ENCODE results near the gene RNF8.
"Not testable (repeated sequence)": the region's sequence is repeated elsewhere in the genome, so short reads cannot be mapped to it uniquely, and the experiment has no call there.

Gene RNF8

GRCh38 chr6:37399795-37400490 is 46.2 kb downstream of the RNF8 start:
- ChIA-PET CTCF (interaction anchor here (0.8 to 1.1 kb wide), 3 partner anchors 18 to 183 kb away, joined by 3 read pairs; no protein-coding TSS in a partner anchor), POLR2A (interaction anchor here (0.6 kb wide), 1 partner anchor 367 kb away, joined by 4 read pairs; no protein-coding TSS in a partner anchor)
- no peak for TF ChIP-seq CTCF (IDR thresholded peaks at IDR 0.05; ENCODE audit: control extremely low read depth, extremely low read depth, low read depth, missing control alignments)
- DNase-seq (ENCODE audit: extremely low spot score), result no peak

- CTCF ChIA-PET; DNase-seq (ENCODE audit: extremely low spot score); POLR2A ChIA-PET: not testable (repeated sequence)
These were observed 47.9 kb downstream of the RNF8 start for GRCh38 chr6:37401658-37402057.

GRCh38 chr6:37406726-37407341 is 53.1 kb downstream of the RNF8 start:
- CTCF ChIA-PET, result no interaction called here
- TF ChIP-seq CTCF (IDR thresholded peaks at IDR 0.05; ENCODE audit: control extremely low read depth, extremely low read depth, low read depth, missing control alignments), result no peak
- POLR2A ChIA-PET, result no interaction called here
- no peak for DNase-seq (ENCODE audit: extremely low spot score)

GRCh38 chr6:37407948-37408347 is 54.2 kb downstream of the RNF8 start:
- ChIA-PET POLR2A (no interaction called here), CTCF (interaction anchor here (1.0 kb wide), 1 partner anchor 12 kb away, joined by 3 read pairs; no protein-coding TSS in a partner anchor)
- DNase-seq (ENCODE audit: extremely low spot score), result no peak
- no peak for TF ChIP-seq CTCF (IDR thresholded peaks at IDR 0.05; ENCODE audit: control extremely low read depth, extremely low read depth, low read depth, missing control alignments)

- no peak for TF ChIP-seq CTCF (IDR thresholded peaks at IDR 0.05; ENCODE audit: control extremely low read depth, extremely low read depth, low read depth, missing control alignments)
- CTCF ChIA-PET, result interaction anchor here (1.0 kb wide), 1 partner anchor 10 kb away, joined by 3 read pairs; no protein-coding TSS in a partner anchor
- POLR2A ChIA-PET, result no interaction called here
These were observed 55.7 kb downstream of the RNF8 start for GRCh38 chr6:37409501-37409900.

GRCh38 chr6:37417393-37417792 is 63.6 kb downstream of the RNF8 start:
- POLR2A ChIA-PET, result no interaction called here
- CTCF ChIA-PET, result interaction anchor here (1.1 to 1.4 kb wide), 2 partner anchors 16 to 24 kb away, joined by 3 read pairs; no protein-coding TSS in a partner anchor
- TF ChIP-seq CTCF (IDR thresholded peaks at IDR 0.05; ENCODE audit: control extremely low read depth, extremely low read depth, low read depth, missing control alignments), result no peak
- DNase-seq (ENCODE audit: extremely low spot score), result no peak

More at GRCh38 chr6:37409501-37409900, 55.7 kb downstream of the RNF8 start:
- DNase-seq (ENCODE audit: extremely low spot score), result no peak

GRCh38 chr6:37418722-37419121 is 64.9 kb downstream of the RNF8 start:
- TF ChIP-seq CTCF (IDR thresholded peaks at IDR 0.05; ENCODE audit: control extremely low read depth, extremely low read depth, low read depth, missing control alignments), result no peak
- no peak for DNase-seq (ENCODE audit: extremely low spot score)
- ChIA-PET CTCF (interaction anchor here (1.1 to 1.6 kb wide), 3 partner anchors 9 to 23 kb away, joined by 3 to 7 read pairs (median 3); no protein-coding TSS in a partner anchor), POLR2A (no interaction called here)

All from GM10248 (cell line).